Measurements from ENCODE around the gene STX19.
"Not testable (repeated sequence)": the region's sequence is repeated elsewhere in the genome, so short reads cannot be mapped to it uniquely, and the experiment has no call there.

The STX19 gene, protein sequence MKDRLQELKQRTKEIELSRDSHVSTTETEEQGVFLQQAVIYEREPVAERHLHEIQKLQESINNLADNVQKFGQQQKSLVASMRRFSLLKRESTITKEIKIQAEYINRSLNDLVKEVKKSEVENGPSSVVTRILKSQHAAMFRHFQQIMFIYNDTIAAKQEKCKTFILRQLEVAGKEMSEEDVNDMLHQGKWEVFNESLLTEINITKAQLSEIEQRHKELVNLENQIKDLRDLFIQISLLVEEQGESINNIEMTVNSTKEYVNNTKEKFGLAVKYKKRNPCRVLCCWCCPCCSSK

DNA sequence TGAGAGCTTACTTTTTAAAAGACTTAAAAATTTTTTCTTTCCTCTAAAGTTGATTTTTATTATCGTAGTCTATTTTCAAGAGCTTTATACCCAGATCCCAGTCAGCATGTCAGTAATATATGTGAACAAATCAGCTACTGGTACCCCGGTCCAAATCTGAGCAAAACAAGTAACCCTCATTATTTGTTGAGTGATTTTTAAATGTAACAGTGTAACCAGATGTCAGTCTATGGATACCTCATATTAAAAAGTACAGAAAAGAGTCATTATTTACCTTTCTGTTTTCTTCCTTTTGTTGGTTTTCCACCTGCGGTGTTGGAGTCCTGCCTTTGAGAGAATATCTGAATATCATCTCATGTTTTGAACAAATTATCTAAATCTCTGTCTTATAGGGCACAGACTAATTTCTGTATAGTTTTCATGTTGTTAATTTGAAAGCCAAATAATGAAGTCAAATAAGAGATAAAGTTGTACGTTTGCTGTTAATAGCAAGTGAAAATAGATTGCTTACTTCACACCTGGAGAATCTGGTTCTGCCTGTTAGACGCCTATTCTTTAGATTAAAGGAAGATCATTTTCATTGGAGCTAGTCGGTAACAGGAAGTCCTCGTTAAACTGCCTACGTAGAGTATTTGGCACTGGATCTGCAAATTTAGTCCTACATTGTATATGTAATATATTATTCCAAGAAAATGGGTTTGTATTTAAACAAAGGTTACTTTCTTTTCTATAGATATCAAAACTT is at the start of gene STX19:
STX19 (minus strand) TSS at position 505 of the 745 bp plus-strand sequence. CDS start 13,328 bp downstream, outside the sequence.
- DNase-seq, result no peak

DNA sequence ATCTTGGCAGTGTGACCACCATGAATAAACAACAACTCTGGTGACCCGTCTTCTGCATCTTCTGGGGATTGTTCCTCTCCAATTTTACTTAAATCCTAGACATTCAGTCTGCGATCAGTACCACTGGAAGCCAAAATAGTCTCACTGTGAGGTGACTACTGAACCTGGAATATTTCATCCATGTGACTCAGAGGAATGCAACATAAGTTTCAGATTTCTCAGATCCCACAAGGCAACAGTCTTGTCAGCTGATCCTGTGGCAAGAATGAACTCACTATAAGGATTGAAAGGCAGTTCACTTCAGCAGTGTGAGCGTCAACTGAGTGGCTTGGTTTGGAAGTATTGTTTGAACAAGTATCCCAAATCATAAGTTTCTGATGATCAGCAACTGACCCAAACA is 47.7 kb upstream of the STX19 start:
- no peak for DNase-seq

DNA sequence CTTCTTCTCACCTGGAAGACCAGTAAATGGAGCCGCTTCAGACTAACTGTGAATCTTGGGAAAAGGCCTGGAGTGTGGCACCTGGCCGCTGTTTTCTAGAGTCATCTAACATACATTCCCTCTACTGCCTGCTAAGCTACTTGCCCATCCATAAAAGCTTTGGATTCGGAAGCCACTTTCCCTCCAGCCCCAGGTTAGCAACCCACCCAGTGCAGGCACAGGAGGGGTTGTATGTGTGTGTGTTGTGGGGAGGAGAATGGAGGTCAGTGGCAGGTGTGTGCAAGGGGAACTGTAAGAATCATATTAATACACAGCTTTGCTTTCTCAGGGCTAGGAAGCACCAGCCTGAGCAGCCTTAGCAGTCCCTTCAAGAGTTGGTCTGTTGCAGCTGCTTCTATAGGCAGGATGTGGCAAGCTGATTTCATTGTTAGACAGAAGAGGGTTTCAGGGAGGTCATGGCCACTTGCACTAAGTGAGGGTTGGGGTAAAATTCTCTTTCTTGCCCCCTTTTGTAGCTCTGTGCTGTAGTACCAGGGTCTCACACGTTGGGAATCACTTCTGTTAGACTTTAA is 43.4 kb upstream of the STX19 start:
- no peak for DNase-seq

DNA sequence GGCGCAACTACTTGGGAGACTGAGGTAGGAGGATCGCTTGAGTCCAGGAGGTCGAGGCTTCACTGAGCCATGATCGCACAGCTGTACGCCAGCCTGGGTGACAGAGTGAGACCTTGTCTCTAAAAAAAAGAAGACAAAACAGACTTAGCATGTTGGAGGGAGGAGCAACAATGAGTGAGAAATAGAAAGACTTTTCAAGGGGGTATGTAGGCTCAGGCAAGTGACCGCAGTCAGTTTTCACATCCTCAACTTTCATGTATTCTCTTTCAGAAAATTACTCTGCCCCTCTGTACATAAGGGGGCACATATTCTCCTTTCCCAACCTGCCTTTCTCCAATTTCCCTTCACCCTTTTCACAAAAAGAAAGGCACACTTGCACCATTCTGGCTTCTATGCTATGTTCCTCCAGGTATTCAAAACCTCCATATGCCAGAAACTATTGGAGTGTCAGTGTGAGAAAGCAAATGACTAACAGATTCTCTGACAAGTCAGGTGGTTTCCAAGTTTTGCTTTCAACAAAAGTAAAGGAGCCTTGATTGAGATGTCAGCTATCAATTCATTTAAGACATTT is 42.0 kb upstream of the STX19 start:
- no peak for DNase-seq

DNA sequence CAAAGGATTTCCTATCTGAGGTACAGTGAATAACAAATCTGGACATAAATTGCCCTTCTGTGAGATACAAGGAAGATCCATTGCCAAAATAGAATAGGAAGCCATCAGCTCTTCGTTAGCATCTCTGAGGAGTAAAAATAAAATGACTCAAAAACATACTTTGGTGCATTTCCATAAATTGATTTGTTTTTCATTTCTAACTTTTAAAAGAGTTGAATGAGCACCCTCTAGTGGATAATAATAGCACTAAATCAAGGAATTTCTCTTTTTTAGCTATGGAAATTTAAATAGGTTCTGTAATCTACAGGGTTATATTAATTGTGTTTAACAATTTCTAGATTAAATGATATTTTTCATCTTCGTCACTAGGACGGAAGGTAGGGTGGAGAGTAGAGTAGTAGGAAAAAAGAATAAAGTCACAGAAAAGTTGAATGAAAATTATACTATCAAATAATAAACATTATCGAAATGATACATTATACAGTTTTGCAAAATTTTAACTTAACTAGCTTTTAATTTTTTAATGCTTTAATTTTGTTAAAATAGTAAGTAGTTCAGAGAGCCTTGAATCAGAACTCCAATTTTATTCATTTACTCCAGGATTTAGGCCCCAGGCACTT is 40.9 kb upstream of the STX19 start:
- peak in 1 of 2 donors; percentile 37 for DNase-seq

DNA sequence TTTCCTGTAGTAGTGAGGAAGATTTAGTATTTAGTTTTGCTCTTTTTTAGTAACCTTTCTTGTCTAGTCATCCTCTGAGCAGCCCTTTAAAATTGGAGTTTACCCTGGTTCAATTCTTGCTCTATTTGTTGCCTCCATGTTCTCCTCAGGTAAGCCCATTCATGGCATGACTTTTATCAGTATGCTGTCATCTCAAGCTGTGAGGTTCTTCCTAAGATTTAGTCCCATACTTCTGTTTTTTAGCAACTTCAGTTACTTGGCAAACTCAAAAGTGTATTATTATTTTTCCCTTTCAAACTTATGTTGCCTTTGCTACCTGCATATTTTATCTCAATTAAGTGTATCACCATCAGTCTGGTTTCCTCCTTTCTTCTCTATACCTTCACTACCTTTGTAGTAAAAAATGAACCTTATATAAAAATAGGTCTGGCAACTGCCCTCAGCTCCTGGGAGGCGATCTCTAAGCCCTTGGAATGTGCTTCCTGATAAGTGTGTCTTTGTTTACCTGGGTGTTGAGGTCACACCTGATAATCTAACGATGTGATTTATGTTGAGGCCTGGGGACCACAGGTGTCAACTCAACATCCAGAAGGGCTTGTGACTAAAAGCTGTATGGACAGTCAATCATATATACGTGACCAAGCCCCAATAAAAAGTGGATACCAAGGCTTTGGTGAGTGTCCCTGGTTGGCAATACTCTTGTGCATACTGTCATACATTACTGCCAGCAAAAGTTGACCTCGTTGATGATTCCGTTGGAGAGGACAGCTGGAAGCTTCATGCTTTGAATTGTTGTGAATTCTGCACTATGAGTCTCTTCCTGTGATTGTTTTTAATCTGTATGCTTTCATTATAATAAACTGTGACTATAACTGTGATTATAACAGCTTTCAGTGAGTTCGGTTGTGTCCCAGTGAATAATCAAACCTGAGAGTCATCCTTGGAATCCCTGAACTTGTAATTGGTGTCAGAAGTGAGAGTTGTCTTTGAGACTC is 38.4 kb upstream of the STX19 start:
- no peak for DNase-seq

DNA sequence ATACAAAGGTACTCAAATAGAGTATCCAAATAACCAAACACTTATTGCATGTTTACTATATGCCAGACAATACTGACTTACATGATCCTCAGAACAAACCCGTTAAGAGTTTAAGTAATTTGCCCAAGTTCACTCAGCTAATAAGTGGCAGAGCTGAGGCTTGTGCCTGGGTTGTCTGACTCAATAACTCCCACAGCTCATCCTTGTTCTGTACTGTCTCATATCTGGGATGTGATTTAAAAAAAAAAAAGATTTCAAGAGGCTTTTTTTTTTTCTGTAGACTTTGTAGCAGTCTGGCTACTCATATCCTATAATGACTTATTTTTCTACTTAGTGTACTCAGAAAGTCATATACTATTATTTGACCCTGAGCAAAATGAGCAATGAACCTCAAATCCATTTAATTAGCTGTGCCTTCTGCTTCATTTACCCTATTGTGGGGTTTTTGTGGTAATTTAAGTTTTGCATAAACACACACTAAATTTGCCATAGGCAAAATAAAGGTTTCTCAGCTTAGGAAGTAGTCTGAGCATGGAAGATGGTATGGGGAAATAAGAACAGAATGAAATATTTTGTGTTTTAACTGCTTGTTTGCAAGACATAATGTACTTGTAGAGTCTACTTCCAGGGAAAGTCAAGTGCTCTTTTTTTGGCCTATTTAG is 37.6 kb upstream of the STX19 start:
- DNase-seq, result no peak

DNA sequence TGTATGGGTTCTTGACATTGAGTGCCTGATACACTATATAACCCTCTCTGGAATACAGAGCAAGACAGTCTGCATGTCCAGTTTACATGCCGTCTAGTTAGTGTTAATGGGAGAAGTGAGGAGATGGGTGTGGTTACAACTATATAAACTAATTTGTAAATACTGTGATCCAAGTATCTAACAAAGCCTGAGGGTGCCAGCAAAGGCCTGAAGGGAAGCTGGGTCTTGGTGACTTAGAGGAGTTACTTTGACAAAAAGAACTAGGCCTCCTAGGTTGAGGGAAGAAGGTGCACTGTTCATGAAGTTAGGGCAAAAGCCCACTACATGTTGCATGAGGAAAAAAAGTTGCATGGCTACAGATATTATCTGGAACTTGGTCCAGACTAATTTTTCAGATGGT is 36.7 kb upstream of the STX19 start:
- DNase-seq, result no peak

DNA sequence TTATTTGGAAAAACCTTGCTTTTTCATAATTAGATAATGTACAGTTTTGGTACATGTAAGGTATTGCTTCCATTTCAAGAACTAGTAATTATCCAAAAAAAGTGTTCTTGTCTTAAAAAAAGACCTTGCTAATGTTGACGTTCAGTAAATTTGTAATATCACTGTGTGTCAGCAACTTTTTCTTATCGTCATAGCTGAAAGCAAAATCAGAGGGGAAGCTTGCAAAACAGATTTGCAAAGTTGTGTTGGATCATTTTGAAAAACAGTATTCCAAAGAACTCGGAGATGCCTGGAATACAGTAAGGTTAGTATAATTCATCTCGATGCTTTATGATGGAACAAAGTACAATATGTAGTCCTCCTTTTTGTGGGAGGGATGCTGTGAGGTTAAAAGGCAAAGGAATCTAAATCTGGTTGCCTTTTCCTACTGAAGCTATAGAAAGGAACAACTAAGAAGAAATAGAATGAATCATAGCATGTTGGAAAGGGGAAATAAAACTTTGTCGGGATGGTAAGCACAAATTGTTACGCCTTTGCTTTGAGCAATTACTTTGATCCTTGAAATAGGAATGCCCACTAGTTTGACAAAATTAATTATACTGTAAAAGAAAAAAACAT is 36.0 kb upstream of the STX19 start:
- no peak for DNase-seq

DNA sequence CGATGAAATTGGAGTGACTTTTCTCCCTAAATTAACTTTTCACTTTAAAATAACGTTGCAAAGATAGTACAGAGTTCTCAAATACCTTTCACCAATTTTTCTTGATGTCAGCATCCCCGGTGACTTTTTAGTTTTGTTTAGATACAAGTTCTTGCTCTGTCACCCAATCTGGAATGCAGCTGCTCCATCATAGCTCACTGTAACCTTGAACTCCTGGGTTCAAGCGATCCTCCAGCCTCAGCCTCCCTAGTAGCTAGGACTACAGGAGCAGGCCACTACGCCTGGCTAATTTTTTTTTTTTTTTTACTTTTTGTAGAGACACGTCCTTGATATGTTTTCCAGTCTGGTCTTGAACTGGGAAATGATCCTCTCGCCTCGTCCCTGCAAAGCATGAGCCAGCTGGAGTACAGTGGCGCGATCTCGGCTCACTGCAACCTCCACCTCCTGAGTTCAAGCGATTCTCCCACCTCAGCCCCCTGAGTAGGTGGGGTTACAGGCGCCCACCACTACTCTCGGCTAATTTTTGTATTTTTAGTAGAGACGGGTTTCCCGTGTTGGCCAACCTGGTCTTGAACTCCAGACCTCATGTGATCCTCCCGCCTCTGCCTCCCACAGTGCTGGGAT is 35.2 kb upstream of the STX19 start:
- DNase-seq, result no peak

DNA sequence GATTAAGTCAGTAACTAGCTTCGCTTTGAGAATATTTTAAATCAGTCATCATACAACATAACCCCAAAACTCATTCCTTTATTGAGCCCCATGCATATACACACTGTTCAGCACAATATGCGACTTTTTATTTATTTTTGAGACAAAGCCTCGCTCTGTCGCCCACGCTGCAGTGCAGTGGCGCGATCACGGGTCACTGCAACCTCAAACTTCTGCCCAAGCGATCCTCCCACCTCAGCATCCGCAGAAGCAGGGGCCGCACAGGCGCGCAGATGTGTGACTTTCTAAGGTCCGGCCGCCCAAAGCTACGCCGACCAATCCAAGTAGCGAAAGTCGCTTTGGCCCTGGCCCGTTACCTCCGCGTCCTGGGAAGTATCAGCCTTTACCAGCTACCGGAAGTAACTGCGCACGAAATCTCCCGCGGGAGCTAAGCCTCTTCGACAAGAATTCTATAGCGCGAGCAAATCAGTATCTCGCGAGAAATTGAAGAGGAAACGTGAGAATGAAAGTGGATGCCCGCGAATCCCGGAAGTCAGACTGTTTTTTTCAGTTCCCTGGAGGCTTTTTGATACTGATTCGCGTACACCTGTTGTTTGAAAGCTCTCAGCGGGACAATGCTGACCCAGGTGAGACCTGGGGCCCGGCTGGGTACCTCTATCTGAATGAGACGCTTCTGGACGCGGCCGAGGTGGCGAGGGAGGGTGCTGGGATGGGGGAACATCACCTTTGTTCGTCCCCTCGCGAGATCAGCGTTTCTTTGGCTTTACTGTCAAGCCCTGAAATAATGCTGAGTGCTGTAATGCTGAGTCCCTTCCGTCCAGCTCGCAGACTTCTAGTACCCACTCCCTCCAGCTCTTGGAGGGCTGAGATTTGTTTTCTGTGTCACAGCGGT is 34.4 kb upstream of the STX19 start, which contains the start of the genes DHFR2 and NSUN3:
DHFR2 (minus strand) TSS at position 404 of the 892 bp plus-strand sequence. CDS start 1,405 bp downstream, outside the sequence.
NSUN3 (plus strand) TSS at position 549 of the 892 bp plus-strand sequence; CDS start at position 615, 66 bp downstream.
- DNase-seq, result peak; percentile 87 to 91

DNA sequence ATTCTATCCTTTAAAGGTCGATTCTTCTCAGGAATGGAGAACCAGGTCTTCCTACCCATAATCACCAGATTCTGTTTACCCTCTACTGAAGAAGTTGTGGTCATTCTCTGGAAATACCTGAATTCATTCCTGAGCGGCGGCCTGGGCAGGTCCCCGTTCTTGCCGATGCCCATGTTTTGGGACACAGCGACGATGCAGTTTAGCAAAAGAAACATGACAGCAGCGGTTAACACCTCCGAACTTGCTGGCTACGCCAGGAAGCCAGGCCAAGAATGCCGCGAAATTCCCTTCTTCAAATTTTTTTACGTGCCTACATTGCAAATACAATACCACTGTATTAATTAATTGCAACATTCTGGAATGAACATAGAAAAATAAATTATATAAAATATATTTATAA is 32.9 kb upstream of the STX19 start:
- no peak for DNase-seq

DNA sequence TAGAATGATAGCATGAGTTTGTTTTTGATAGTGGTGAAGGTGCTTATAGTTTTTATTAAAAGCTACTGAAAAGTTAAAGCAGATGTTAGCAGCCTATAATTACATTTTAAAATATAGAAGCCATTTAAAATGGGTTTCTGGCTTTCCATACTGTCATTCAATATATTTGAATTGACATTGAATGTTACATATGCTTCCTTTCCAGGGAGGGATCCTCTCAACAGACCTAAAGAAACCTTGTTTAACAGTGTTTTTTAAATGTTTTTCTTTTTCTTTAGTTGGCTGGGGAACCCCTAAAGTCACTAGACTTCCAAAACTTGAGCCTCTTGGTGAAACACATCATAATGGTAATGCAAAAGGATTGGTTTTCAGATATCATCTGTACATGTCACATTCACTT is 22.1 kb upstream of the STX19 start:
- no peak for DNase-seq

DNA sequence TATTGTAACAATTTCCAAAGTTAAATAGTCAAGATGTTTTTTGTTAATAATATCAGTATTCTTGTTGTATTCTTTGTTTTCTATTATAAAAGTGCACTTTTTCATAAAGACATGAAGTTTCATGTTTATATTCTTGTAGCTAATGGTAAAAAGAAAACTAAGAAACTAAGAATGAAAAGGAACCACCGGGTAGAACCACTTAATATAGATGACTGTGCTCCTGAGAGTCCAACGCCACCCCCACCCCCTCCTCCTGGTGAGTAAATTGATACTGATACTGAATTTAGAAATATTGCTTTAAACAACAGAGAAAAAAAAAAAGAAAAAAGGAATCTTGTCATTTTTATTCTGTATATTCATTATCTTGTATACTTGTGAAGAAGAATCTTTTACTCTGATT is 20.9 kb upstream of the STX19 start:
- no peak for DNase-seq

DNA sequence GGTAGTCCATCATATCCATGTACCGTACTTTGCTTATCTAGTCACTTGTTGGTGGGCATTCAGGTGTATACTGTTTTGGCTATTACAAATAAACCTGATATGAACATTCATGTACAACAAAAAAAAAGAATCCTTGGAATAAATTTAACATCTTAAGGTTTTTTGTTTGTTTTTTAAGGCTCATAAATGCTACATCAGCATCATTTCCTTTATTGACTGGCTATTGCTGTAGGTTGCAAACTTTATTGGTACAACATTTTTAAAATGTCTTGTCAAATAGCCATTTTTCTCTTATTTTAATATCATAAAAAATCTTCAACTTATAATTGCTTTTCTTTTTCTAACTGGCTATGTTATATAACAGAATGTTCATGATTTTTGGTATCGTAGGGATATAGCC is 18.1 kb upstream of the STX19 start:
- DNase-seq, result no peak

DNA sequence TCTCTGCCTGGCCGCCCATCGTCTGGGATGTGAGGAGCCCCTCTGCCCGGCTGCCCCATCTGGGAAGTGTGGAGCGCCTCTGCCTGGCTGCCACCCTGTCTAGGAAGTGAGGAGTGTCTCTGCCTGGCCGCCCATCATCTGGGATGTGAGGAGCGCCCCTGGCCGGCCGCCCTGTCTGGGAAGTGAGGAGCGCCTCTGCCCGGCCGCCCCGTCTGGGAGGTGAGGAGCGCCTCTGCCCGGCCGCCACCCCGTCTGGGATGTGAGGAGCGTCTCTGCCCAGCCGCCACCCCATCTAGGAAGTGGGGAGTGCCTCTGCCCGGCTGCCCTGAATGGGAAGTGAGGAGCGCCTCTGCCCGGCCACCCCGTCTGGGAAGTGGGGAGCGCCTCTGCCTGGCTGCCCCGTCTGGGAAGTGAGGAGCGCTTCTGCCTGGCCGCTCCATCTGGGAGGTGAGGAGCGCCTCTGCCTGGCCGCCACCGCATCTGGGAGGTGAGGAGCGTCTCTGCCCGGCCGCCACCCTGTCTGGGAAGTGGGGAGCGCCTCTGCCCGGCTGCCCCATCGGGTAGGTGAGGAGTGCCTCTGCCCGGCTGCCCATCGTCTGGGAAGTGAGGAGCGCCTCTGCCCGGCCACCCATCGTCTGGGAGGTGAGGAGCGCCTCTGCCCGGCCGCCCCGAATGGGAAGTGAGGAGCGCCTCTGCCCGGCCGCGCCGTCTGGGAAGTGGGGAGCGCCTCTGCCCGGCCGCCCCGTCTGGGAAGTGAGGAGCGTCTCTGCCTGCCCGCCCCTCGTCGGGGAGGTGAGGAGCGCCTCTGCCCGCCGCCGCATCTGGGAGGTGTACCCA is 15.9 kb upstream of the STX19 start:
- not testable (repeated sequence) for DNase-seq

DNA sequence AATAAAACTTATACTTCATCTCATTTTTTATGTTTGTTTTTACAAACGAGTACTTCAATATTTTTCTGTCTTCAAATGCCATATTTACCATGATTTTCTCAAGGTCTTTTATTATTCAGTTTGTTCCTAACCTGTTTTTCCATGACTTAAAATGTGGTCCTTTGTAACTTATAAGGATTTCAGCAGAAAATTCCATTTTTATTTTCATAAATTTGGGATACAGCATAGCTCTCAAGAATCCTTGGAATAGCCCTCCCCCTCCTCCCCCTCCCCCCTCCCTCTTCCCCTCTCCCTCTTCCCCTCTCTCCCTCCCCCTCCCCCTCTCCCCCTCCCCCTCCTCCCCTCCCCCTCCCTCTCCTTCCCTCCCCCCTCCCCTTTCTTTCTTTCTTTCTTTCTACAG is 14.9 kb upstream of the STX19 start:
- no peak for DNase-seq

DNA sequence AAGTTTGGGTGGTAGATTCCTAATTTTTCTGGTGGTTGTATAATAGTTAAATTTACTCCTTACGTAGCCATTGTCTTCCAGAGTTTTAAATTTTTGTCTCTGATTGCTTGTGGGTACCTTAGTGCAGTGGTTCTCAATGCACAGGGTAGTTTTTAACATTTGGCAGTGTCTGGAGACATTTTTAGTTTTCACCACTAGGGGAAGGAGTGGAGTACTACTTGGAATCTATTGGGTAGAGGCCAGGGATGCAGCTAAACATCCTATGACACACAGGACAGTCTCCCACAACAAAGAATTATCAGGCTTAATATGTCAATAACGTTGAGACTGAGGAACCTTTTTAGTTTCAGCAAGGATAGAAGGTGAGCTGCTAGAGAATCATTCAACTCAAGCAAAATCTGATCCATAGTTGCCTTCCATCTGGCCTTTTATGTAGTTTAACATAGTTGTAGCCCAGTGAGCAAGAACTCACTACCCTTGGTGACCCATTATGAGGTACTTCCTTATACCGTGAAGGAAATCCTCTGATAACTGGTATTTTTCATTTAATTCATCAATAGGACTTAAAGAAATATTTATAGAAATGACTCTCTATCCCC is 8.6 kb upstream of the STX19 start:
- peak in 1 of 2 donors; percentile 18 for DNase-seq
